ENCODE measurements around the gene PLEKHH1.

The PLEKHH1 gene

GRCh38 chr14:67630186-67630585 is 97.1 kb downstream of the PLEKHH1 start:
- DNase-seq (ENCODE audit: low read depth), result no peak
- H3K4me3 ChIP-seq (ENCODE audit: low read depth, low read length), result no peak overlapping the region
- no peak for TF ChIP-seq MAX (IDR thresholded peaks at IDR 0.05; ENCODE audit: low read depth, low read length)
- no peak for TF ChIP-seq MYC (IDR thresholded peaks at IDR 0.05; ENCODE audit: low read depth, low read length)

GRCh38 chr14:67630938-67631337 is 97.8 kb downstream of the PLEKHH1 start:
- TF ChIP-seq MYC (IDR thresholded peaks at IDR 0.05; ENCODE audit: low read depth, low read length) (no peak), POLR2A (IDR thresholded peaks at IDR 0.05; ENCODE audit: extremely low read depth, insufficient read length) (no peak), CTCF (IDR thresholded peaks at IDR 0.05; ENCODE audit: low read depth, low read length) (no peak), MAX (IDR thresholded peaks at IDR 0.05; ENCODE audit: low read depth, low read length) (no peak)
- no peak for DNase-seq (ENCODE audit: low read depth)
- no peak overlapping the region for H3K4me3 ChIP-seq (ENCODE audit: low read depth, low read length)

GRCh38 chr14:67633451-67634147 is 100.5 kb downstream of the PLEKHH1 start:
- DNase-seq (ENCODE audit: low read depth), result no peak
- TF ChIP-seq MAX (IDR thresholded peaks at IDR 0.05; ENCODE audit: low read depth, low read length) (no peak), POLR2A (IDR thresholded peaks at IDR 0.05; ENCODE audit: extremely low read depth, insufficient read length) (no peak), CTCF (IDR thresholded peaks at IDR 0.05; ENCODE audit: low read depth, low read length) (no peak), MYC (IDR thresholded peaks at IDR 0.05; ENCODE audit: low read depth, low read length) (no peak)
- H3K4me3 ChIP-seq (ENCODE audit: low read depth, low read length), result no peak overlapping the region

- TF ChIP-seq MYC (IDR thresholded peaks at IDR 0.05; ENCODE audit: low read depth, low read length), result no peak
- TF ChIP-seq CTCF (IDR thresholded peaks at IDR 0.05; ENCODE audit: low read depth, low read length), result no peak
- no peak for TF ChIP-seq MAX (IDR thresholded peaks at IDR 0.05; ENCODE audit: low read depth, low read length)
- no peak for TF ChIP-seq POLR2A (IDR thresholded peaks at IDR 0.05; ENCODE audit: extremely low read depth, insufficient read length)
- no peak for DNase-seq (ENCODE audit: low read depth)
- H3K4me3 ChIP-seq (ENCODE audit: low read depth, low read length), result no peak overlapping the region
These were observed 103.3 kb downstream of the PLEKHH1 start for GRCh38 chr14:67636361-67636919.

GRCh38 chr14:67638642-67639041 is 105.6 kb downstream of the PLEKHH1 start:
- no peak overlapping the region for H3K4me3 ChIP-seq (ENCODE audit: low read depth, low read length)
- TF ChIP-seq MAX (IDR thresholded peaks at IDR 0.05; ENCODE audit: low read depth, low read length) (no peak), CTCF (IDR thresholded peaks at IDR 0.05; ENCODE audit: low read depth, low read length) (no peak), POLR2A (IDR thresholded peaks at IDR 0.05; ENCODE audit: extremely low read depth, insufficient read length) (no peak), MYC (IDR thresholded peaks at IDR 0.05; ENCODE audit: low read depth, low read length) (no peak)
- DNase-seq (ENCODE audit: low read depth), result no peak

Measured in NB4 (cell line).